HepG2 (cell line): Measurements from ENCODE around the gene ALKBH5. TPM values are rescaled to one million over a fixed set of nuclear protein-coding genes. Genes with fewer than 3 reads are reported as not detected.

Experiments
- AGO2 ChIP-seq: fragments of 200-400 bp; formaldehyde crosslinking; optimal IDR thresholded peaks from 2 replicates; pipeline ENCODE3; 2017; ENCODE audit warnings: mild to moderate bottlenecking, low read depth, low read length, moderate library complexity
- DBP ChIP-seq: sonication (generic); formaldehyde crosslinking; IDR thresholded peaks from 2 replicates; pipeline ENCODE4 v1.4.0; 2020; ENCODE audit warnings: missing genetic modification reagents; ENCODE audit errors: not compliant biosample characterization
- KDM4B ChIP-seq: sonication (generic); formaldehyde crosslinking; IDR thresholded peaks from 2 replicates; pipeline ENCODE4 v1.4.0; 2020; ENCODE audit warnings: missing genetic modification reagents
- KLF16 ChIP-seq, 2 experiments: sonication (generic) in 1 of 2; formaldehyde crosslinking in 1 of 2; IDR thresholded peaks; 2 replicates each; pipeline versions ENCODE4 v1.6.1 to v1.8.0; 2016 to 2023; ENCODE audit warnings: missing genetic modification reagents in 2 of 2, missing compliant biosample characterization in 1 of 2
- NCOR1 ChIP-seq: fragments of 200-600 bp; sonication (generic); IDR thresholded peaks from 2 replicates; pipeline ENCODE4 v1.7.0; 2017; ENCODE audit warnings: antibody characterized with exemption, low read length, borderline replicate concordance
- NR2F1 ChIP-seq, 2 experiments: fragments of 450-650 bp in 1 of 2; formaldehyde crosslinking in 1 of 2; IDR thresholded peaks; 2 replicates each; pipeline versions ENCODE4 v1.5.0 to v1.6.1; 2016 to 2020; ENCODE audit warnings: mild to moderate bottlenecking in 1 of 2, missing compliant biosample characterization in 1 of 2, missing genetic modification reagents in 1 of 2, moderate library complexity in 1 of 2
- REL ChIP-seq: sonication (generic); formaldehyde crosslinking; conservative IDR thresholded peaks from 2 replicates; pipeline ENCODE4 v1.8.0; 2022; ENCODE audit warnings: mild to moderate bottlenecking, missing genetic modification reagents, moderate library complexity
- SRY ChIP-seq: sonication (generic); formaldehyde crosslinking; IDR thresholded peaks from 2 replicates; pipeline ENCODE4 v1.8.0; 2022; ENCODE audit warnings: mild to moderate bottlenecking, missing genetic modification reagents
- XBP1 ChIP-seq: sonication (generic); formaldehyde crosslinking; IDR thresholded peaks from 2 replicates; pipeline ENCODE4 v1.5.0; 2020; ENCODE audit warnings: missing genetic modification reagents
- ZC3H4 ChIP-seq: sonication (generic); formaldehyde crosslinking; IDR thresholded peaks from 2 replicates; pipeline ENCODE4 v1.4.0; 2020; ENCODE audit warnings: missing genetic modification reagents, borderline replicate concordance
- ZFP36 ChIP-seq: fragments of 150-350 bp; IDR thresholded peaks from 2 replicates; pipeline ENCODE4 v1.6.1; 2018; ENCODE audit warnings: borderline replicate concordance, low read length, low read depth; ENCODE audit not compliant: partially characterized antibody
- ZFP82 ChIP-seq: sonication (generic); formaldehyde crosslinking; IDR thresholded peaks from 2 replicates; pipeline ENCODE4 v1.5.1; 2020; ENCODE audit warnings: mild to moderate bottlenecking, missing genetic modification reagents, borderline replicate concordance
- ZNF20 ChIP-seq: sonication (generic); formaldehyde crosslinking; IDR thresholded peaks from 2 replicates; pipeline ENCODE4 v1.4.0; 2020; ENCODE audit warnings: mild to moderate bottlenecking, moderate library complexity, missing genetic modification reagents
- ZNF274 ChIP-seq: sonication (generic); formaldehyde crosslinking; IDR thresholded peaks from 2 replicates; pipeline ENCODE4 v1.5.1; 2020; ENCODE audit warnings: mild to moderate bottlenecking, missing genetic modification reagents
- ZNF292 ChIP-seq: sonication (generic); formaldehyde crosslinking; IDR thresholded peaks from 2 replicates; pipeline ENCODE4 v1.8.1; 2022; ENCODE audit warnings: mild to moderate bottlenecking, low read depth, missing genetic modification reagents, borderline replicate concordance
- ZNF407 ChIP-seq: sonication (generic); formaldehyde crosslinking; IDR thresholded peaks from one replicate; pipeline ENCODE4 v1.5.1; 2020; ENCODE audit warnings: mild to moderate bottlenecking, missing genetic modification reagents; ENCODE audit errors: not compliant biosample characterization
- ZNF564 ChIP-seq: sonication (generic); formaldehyde crosslinking; IDR thresholded peaks from 2 replicates; pipeline ENCODE4 v1.8.1; 2023; ENCODE audit warnings: mild to moderate bottlenecking, missing genetic modification reagents
- polyA plus RNA-seq, 8 experiments: library from polyadenylated mRNA; depleted of rRNA in 3 of 8; stranded (reverse) in 7 of 8; unstranded in 1 of 8; fragments of >200 nt; fragmentation: Illumina TruSeq in 4 of 8; extraction: Trizol in 4 of 8; gene quantifications; 2 replicates each; pipeline versions ENCODE4 v1.2.1 to v1.2.3, GENCODE V29; 2011 to 2016; ENCODE audit warnings: low read depth in 4 of 8, missing spikeins in 1 of 8, mixed read lengths in 1 of 8; ENCODE audit not compliant: insufficient read depth in 1 of 8
- total RNA-seq, 5 experiments: library from RNA; depleted of rRNA; stranded (reverse); fragments of >200 nt; fragmentation: Illumina TruSeq; extraction: Trizol; gene quantifications; 2 replicates each; pipeline ENCODE4 v1.2.3, GENCODE V29; 2016; ENCODE audit warnings: low read depth in 1 of 5
- TF ChIP-seq, protein P1 (sequence below): sonication (generic); formaldehyde crosslinking; IDR thresholded peaks from 2 replicates; pipeline ENCODE4 v1.4.0; 2020; ENCODE audit warnings: mild to moderate bottlenecking, missing genetic modification reagents

ALKBH5 gene
- total and polyA plus RNA-seq, 2 of the 13 experiments (the other 11 are each of a cell fraction or from before 2014, with no cell fraction given), result 68.9 to 76.9 TPM

DNA sequence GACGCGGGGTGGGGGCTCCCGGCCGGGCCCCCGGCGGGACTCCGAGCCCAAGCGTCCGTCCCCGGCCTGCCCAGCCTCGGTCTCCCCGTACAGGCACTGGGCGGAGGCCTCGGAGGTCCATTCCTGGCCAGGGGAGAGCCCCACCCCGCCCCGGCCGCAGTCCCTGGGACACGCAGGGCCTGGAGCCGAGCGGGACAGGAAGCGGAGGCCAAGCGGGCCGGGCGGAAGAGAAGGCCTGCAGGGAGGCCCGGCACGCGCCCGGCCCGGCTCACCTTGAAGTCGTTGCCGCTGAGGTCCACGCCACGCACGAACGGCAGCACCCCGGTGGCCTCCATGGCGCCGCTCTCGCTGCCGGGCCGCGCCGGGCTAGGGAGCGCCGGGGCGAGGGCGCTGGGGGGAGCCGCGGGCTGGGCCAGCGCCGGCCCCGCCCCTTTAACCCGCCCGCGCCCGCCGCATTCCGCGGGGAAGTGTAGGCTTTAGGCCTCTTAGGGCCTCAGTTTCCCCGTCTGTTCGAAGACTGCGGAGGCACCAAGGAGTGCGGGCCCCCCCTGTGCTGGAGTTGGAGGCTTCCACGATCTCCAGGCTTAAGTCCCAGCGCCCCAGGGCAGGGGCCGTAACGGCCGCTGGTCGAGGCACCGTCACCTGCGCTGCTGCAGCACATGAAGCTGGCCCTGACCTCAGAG, 74.9 kb downstream of the ALKBH5 start, which contains the start of gene FLII (continued):
- TF ChIP-seq DBP (CRISPR knock-in tag) (no peak), ZNF20 (CRISPR knock-in tag) (0 out of 2 replicates have a peak, but pooled peaks have one; percentile 20), NR2F1 (CRISPR knock-in tag; IDR thresholded peaks at IDR 0.05) (no peak), REL (CRISPR knock-in tag) (no peak), KDM4B (CRISPR knock-in tag) (no peak), KLF16 (CRISPR knock-in tag; IDR thresholded peaks at IDR 0.05) (0 out of 4 replicates have a peak, but pooled peaks of 1 of the 2 experiments have one; percentile 14), ZNF564 (CRISPR knock-in tag) (peak; percentile 22; the same call in 1 of the 2 replicates), AGO2 (peak; percentile 80), XBP1 (CRISPR knock-in tag) (no peak), ZNF274 (CRISPR knock-in tag) (0 out of 2 replicates have a peak, but pooled peaks have one; percentile 25), ZFP36 (no peak), NCOR1 (no peak), ZNF407 (no peak), ZC3H4 (CRISPR knock-in tag) (no peak), SRY (CRISPR knock-in tag) (no peak; the same call in 1 of the 2 replicates), ZNF292 (CRISPR knock-in tag) (0 out of 2 replicates have a peak, but pooled peaks have one; percentile 21), ZFP82 (CRISPR knock-in tag) (no peak; the same call in 1 of the 2 replicates)
- TF ChIP-seq, protein P1, sequence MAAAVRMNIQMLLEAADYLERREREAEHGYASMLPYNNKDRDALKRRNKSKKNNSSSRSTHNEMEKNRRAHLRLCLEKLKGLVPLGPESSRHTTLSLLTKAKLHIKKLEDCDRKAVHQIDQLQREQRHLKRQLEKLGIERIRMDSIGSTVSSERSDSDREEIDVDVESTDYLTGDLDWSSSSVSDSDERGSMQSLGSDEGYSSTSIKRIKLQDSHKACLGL, result no peak
